Kidney (tissue), 14 donors: ENCODE measurements around the gene HSPG2. TPM values are rescaled to one million over a fixed set of nuclear protein-coding genes. Genes with fewer than 3 reads are reported as not detected.
"Not testable (repeated sequence)": the region's sequence is repeated elsewhere in the genome, so short reads cannot be mapped to it uniquely, and the experiment has no call there.

ENCODE experiments used
- DNase-seq, 5 donors: peaks; one replicate each; pipeline ENCODE4 v3.0.0-alpha.2; 2013 to 2020
- FAIRE-seq: peaks from 2 replicates; lab custom pipeline; 2012; peaks lifted over from hg19 to GRCh38; lab: Jason Lieb, UNC
- H3K27ac ChIP-seq, 2 donors: one replicate each; pipeline ENCODE4 v1.7.0; 2013; ENCODE audit warnings: low read depth in 2 of 2, low read length in 2 of 2, inconsistent platforms in 1 of 2
- H3K27me3 ChIP-seq: one replicate; pipeline ENCODE4 v1.7.1; 2013; ENCODE audit warnings: low read length, inconsistent platforms; ENCODE audit not compliant: control insufficient read depth, insufficient read depth
- H3K36me3 ChIP-seq, 3 donors: one replicate each; pipeline versions ENCODE4 v1.7.0 to v1.7.1; 2013; ENCODE audit warnings: low read length in 3 of 3, control low read depth in 1 of 3, inconsistent platforms in 1 of 3; ENCODE audit not compliant: insufficient read depth in 3 of 3, control insufficient read depth in 2 of 3
- H3K4me1 ChIP-seq, 3 donors: one replicate each; pipeline versions ENCODE4 v1.7.0 to v1.7.1; 2013; ENCODE audit warnings: low read length in 3 of 3, inconsistent platforms in 1 of 3, low read depth in 1 of 3; ENCODE audit not compliant: control insufficient read depth in 2 of 3, insufficient read depth in 2 of 3
- H3K4me3 ChIP-seq, 3 donors: one replicate each; pipeline versions ENCODE4 v1.7.0 to v1.8.1; 2013; ENCODE audit warnings: low read length in 3 of 3, control low read depth in 1 of 3, inconsistent platforms in 1 of 3
- H3K9ac ChIP-seq, 3 donors: one replicate each; pipeline versions ENCODE4 v1.7.0 to v1.7.1; 2013; ENCODE audit warnings: low read length in 3 of 3, control low read depth in 1 of 3, inconsistent platforms in 1 of 3
- H3K9me3 ChIP-seq, 3 donors: one replicate each; pipeline versions ENCODE4 v1.7.0 to v1.7.1; 2013; ENCODE audit warnings: low read length in 3 of 3, control low read depth in 1 of 3, inconsistent platforms in 1 of 3; ENCODE audit not compliant: control insufficient read depth in 2 of 3, insufficient read depth in 1 of 3
- CTCF ChIP-seq: IDR thresholded peaks from 3 replicates; pipeline ENCODE4 v1.5.1; 2012; ENCODE audit warnings: mild to moderate bottlenecking, moderate library complexity, borderline replicate concordance; ENCODE audit not compliant: insufficient read depth; ENCODE audit errors: extremely low read depth
- intact Hi-C: fragments of 100-400 bp; cut with DNase I; formaldehyde crosslinking; loops from one replicate; pipeline ENCODE4 v1.11.1; 2022
- polyA plus RNA-seq: library from polyadenylated mRNA; stranded (reverse); fragments of 350-450 nt; fragmentation: Illumina TruSeq; extraction: RNeasy Lipid Tissue Mini Kit (QIAGEN cat#74804); gene quantifications from one replicate; pipeline ENCODE4 v1.2.3, GENCODE V29; 2014; ENCODE audit warnings: low read depth, low replicate concordance; ENCODE audit not compliant: insufficient read depth
- total RNA-seq: library from RNA; stranded (reverse); fragmentation: NEBNext Ultra II Directional; extraction: Animal tissue kit (Norgen Biotek cat#: 25700); gene quantifications from one replicate; pipeline ENCODE4 v1.2.1, GENCODE V29; 2021
- donor health status: control.
- donor health status: control.
- donor health status: control.
- donor health status: control.
- donor health status: control.
- donor health status: DM: yes; HTN: yes; CAD: no.
- donor health status: Normal renal cell carcinoma (clear cell type).

The HSPG2 gene
- total and polyA plus RNA-seq, 2 donors from 2014 or later = 60.4 to 510 TPM

- DNase-seq = no peak
- H3K4me3 ChIP-seq = no peak overlapping the region
These were observed 17.6 kb downstream of the HSPG2 start for GRCh38 chr1:21919520-21919919.

GRCh38 chr1:21917239-21917631 lies 19.9 kb downstream of the HSPG2 start:
- FAIRE-seq, H3K36me3 ChIP-seq, DNase-seq, intact Hi-C loops, H3K4me3 ChIP-seq, H3K27me3 ChIP-seq, H3K27ac ChIP-seq, H3K9ac ChIP-seq, H3K9me3 ChIP-seq: not testable (repeated sequence)
- H3K4me1 ChIP-seq = peaks cover 3 to 48% (median 40%) of the 10 kb centered on the region in 3 donors

More at GRCh38 chr1:21919520-21919919, 17.6 kb downstream of the HSPG2 start:
- Histone ChIP-seq H3K36me3 (no peaks in the 10 kb centered on the region), H3K27ac (peak overlapping the region in 1 of 2 donors; percentile 16), H3K4me1 (peaks cover 5 to 47% (median 38%) of the 10 kb centered on the region in 3 donors), H3K9me3 (no peaks in the 10 kb centered on the region), H3K27me3 (no peaks in the 10 kb centered on the region), H3K9ac (no peak overlapping the region)
- intact Hi-C loops = no loop called here
- TF ChIP-seq CTCF = no peak
- no peak for FAIRE-seq

GRCh38 chr1:21916447-21917238 lies 20.5 kb downstream of the HSPG2 start:
- no peak overlapping the region for H3K9ac ChIP-seq
- no peak overlapping the region for H3K27ac ChIP-seq
- FAIRE-seq (no peak), DNase-seq (no peak)
- no peaks in the 10 kb centered on the region for H3K36me3 ChIP-seq
- TF ChIP-seq CTCF = no peak
- H3K9me3 ChIP-seq = no peaks in the 10 kb centered on the region
- no peaks in the 10 kb centered on the region for H3K27me3 ChIP-seq
- H3K4me1 ChIP-seq = peaks cover 3 to 44% (median 37%) of the 10 kb centered on the region in 3 donors
- intact Hi-C loops = no loop called here
- no peak overlapping the region for H3K4me3 ChIP-seq

- Histone ChIP-seq H3K4me3 (no peak overlapping the region), H3K36me3 (no peaks in the 10 kb centered on the region), H3K27ac (peak overlapping the region in 1 of 2 donors; percentile 43), H3K9ac (no peak overlapping the region), H3K9me3 (no peaks in the 10 kb centered on the region), H3K4me1 (peaks cover 0 to 42% (median 28%) of the 10 kb centered on the region in 3 donors), H3K27me3 (no peaks in the 10 kb centered on the region)
- intact Hi-C loops = no loop called here
- FAIRE-seq (no peak), DNase-seq (no peak)
- TF ChIP-seq CTCF = no peak
These were observed 22.1 kb downstream of the HSPG2 start for GRCh38 chr1:21914880-21915640.
